ENCODE results near the gene PPP3CA. TPM values are rescaled to one million over a fixed set of nuclear protein-coding genes. Genes with fewer than 3 reads are reported as not detected.
A peak's percentile ranks its signal among the peaks of the same experiment; 100 is the strongest.

The PPP3CA gene
- total RNA-seq, result 10 to 100 TPM; 31.1 to 33.4 TPM

GRCh38 chr4:101347267-101347556 is at the start of gene PPP3CA:
Gene PPP3CA, minus strand, starts transcription at chr4:101347526.
- H3K27me3 Mint-ChIP-seq, result peaks cover 32% of the 10 kb centered on the region
- DNase-seq (no peak), ATAC-seq (ENCODE audit: low read depth) (no peak)
- peaks cover 6% of the 10 kb centered on the region for H3K36me3 Mint-ChIP-seq
- POLR2A ChIA-PET, result interaction anchor here (0.7 to 2.7 kb wide), 7 partner anchors 18 to 81 kb away, joined by 3 to 26 read pairs (median 4); no protein-coding TSS in a partner anchor
- peak within 1 kb of the TSS; percentile 95 for H3K27ac Mint-ChIP-seq
- H3K4me3 Mint-ChIP-seq, result peak within 1 kb of the TSS; percentile 95
- no peaks in the 10 kb centered on the region for H3K9me3 Mint-ChIP-seq
- H3K4me1 Mint-ChIP-seq, result peaks cover 18% of the 10 kb centered on the region

- H3K4me3 Mint-ChIP-seq, result no peak overlapping the region
- POLR2A ChIA-PET, result no interaction called here
- H3K4me1 Mint-ChIP-seq, result no peaks in the 10 kb centered on the region
- peaks cover 5% of the 10 kb centered on the region for H3K36me3 Mint-ChIP-seq
- H3K27ac Mint-ChIP-seq, result no peak overlapping the region
- peaks cover 4% of the 10 kb centered on the region for H3K9me3 Mint-ChIP-seq
- H3K27me3 Mint-ChIP-seq, result peaks cover 4% of the 10 kb centered on the region
- DNase-seq, result no peak
- no peak for ATAC-seq (ENCODE audit: low read depth)
Measured at GRCh38 chr4:101393256-101393655, 45.9 kb upstream of the PPP3CA start.

GRCh38 chr4:101370663-101371210 is 23.4 kb upstream of the PPP3CA start:
- Mint-ChIP-seq H3K36me3 (no peaks in the 10 kb centered on the region), H3K27ac (no peak overlapping the region), H3K4me1 (peaks cover 2% of the 10 kb centered on the region), H3K27me3 (peaks cover 19% of the 10 kb centered on the region), H3K9me3 (peaks cover 2% of the 10 kb centered on the region), H3K4me3 (no peak overlapping the region)
- DNase-seq (no peak), ATAC-seq (ENCODE audit: low read depth) (no peak)
- POLR2A ChIA-PET, result no interaction called here

- H3K36me3 Mint-ChIP-seq, result no peaks in the 10 kb centered on the region
- no peak overlapping the region for H3K4me3 Mint-ChIP-seq
- DNase-seq, result no peak
- no peak for ATAC-seq (ENCODE audit: low read depth)
- H3K4me1 Mint-ChIP-seq, result peaks cover 2% of the 10 kb centered on the region
- peaks cover under 1% of the 10 kb centered on the region for H3K9me3 Mint-ChIP-seq
- H3K27ac Mint-ChIP-seq, result no peak overlapping the region
- POLR2A ChIA-PET, result no interaction called here
- H3K27me3 Mint-ChIP-seq, result peaks cover 15% of the 10 kb centered on the region
Measured at GRCh38 chr4:101367201-101367600, 19.9 kb upstream of the PPP3CA start.

- POLR2A ChIA-PET, result no interaction called here
- ATAC-seq (ENCODE audit: low read depth), result no peak
Measured at GRCh38 chr4:101366331-101366730, 19.0 kb upstream of the PPP3CA start.

GRCh38 chr4:101357751-101358150 is 10.4 kb upstream of the PPP3CA start:
- POLR2A ChIA-PET, result no interaction called here
- peaks cover 25% of the 10 kb centered on the region for H3K27me3 Mint-ChIP-seq
- peaks cover 1% of the 10 kb centered on the region for H3K9me3 Mint-ChIP-seq
- no peak for DNase-seq
- ATAC-seq (ENCODE audit: low read depth), result no peak
- H3K4me1 Mint-ChIP-seq, result no peaks in the 10 kb centered on the region
- H3K36me3 Mint-ChIP-seq, result no peaks in the 10 kb centered on the region
- H3K4me3 Mint-ChIP-seq, result no peak overlapping the region
- no peak overlapping the region for H3K27ac Mint-ChIP-seq

More at GRCh38 chr4:101366331-101366730, 19.0 kb upstream of the PPP3CA start:
- Mint-ChIP-seq H3K9me3 (no peaks in the 10 kb centered on the region), H3K4me3 (no peak overlapping the region), H3K4me1 (peaks cover 2% of the 10 kb centered on the region), H3K36me3 (no peaks in the 10 kb centered on the region), H3K27me3 (peaks cover 14% of the 10 kb centered on the region), H3K27ac (no peak overlapping the region)
- DNase-seq, result no peak

- POLR2A ChIA-PET, result no interaction called here
- H3K9me3 Mint-ChIP-seq, result peaks cover 1% of the 10 kb centered on the region
- no peak overlapping the region for H3K27ac Mint-ChIP-seq
Measured at GRCh38 chr4:101356928-101357327, 9.6 kb upstream of the PPP3CA start.

GRCh38 chr4:101355767-101356702 is 8.7 kb upstream of the PPP3CA start:
- POLR2A ChIA-PET, result no interaction called here
- Mint-ChIP-seq H3K36me3 (no peaks in the 10 kb centered on the region), H3K9me3 (peaks cover 1% of the 10 kb centered on the region), H3K27ac (no peak overlapping the region), H3K4me3 (no peak overlapping the region), H3K27me3 (peaks cover 35% of the 10 kb centered on the region), H3K4me1 (no peaks in the 10 kb centered on the region)
- ATAC-seq (ENCODE audit: low read depth) (no peak), DNase-seq (no peak)

More at GRCh38 chr4:101356928-101357327, 9.6 kb upstream of the PPP3CA start:
- DNase-seq (no peak), ATAC-seq (ENCODE audit: low read depth) (no peak)
- Mint-ChIP-seq H3K4me1 (no peaks in the 10 kb centered on the region), H3K4me3 (no peak overlapping the region), H3K27me3 (peaks cover 28% of the 10 kb centered on the region), H3K36me3 (no peaks in the 10 kb centered on the region)

GRCh38 chr4:101355246-101355645 is 7.9 kb upstream of the PPP3CA start:
- H3K4me3 Mint-ChIP-seq, result no peak overlapping the region
- H3K9me3 Mint-ChIP-seq, result no peaks in the 10 kb centered on the region
- H3K27ac Mint-ChIP-seq, result no peak overlapping the region
- no peaks in the 10 kb centered on the region for H3K36me3 Mint-ChIP-seq
- DNase-seq (no peak), ATAC-seq (ENCODE audit: low read depth) (no peak)
- POLR2A ChIA-PET, result no interaction called here
- peaks cover 39% of the 10 kb centered on the region for H3K27me3 Mint-ChIP-seq
- H3K4me1 Mint-ChIP-seq, result no peaks in the 10 kb centered on the region

- POLR2A ChIA-PET, result no interaction called here
- peaks cover 2% of the 10 kb centered on the region for H3K36me3 Mint-ChIP-seq
- H3K4me3 Mint-ChIP-seq, result no peak overlapping the region
- ATAC-seq (ENCODE audit: low read depth), result no peak
- no peak overlapping the region for H3K27ac Mint-ChIP-seq
- peaks cover 10% of the 10 kb centered on the region for H3K4me1 Mint-ChIP-seq
- H3K27me3 Mint-ChIP-seq, result peaks cover 41% of the 10 kb centered on the region
- H3K9me3 Mint-ChIP-seq, result no peaks in the 10 kb centered on the region
- no peak for DNase-seq
Measured at GRCh38 chr4:101349801-101350064, 2.4 kb upstream of the PPP3CA start.

GRCh38 chr4:101348995-101349800 is 1.9 kb upstream of the PPP3CA start:
- no peak for DNase-seq
- H3K4me3 Mint-ChIP-seq, result peak overlapping the region; percentile 95
- H3K36me3 Mint-ChIP-seq, result peaks cover 2% of the 10 kb centered on the region
- H3K9me3 Mint-ChIP-seq, result no peaks in the 10 kb centered on the region
- H3K4me1 Mint-ChIP-seq, result peaks cover 14% of the 10 kb centered on the region
- H3K27ac Mint-ChIP-seq, result peak overlapping the region; percentile 20
- ATAC-seq (ENCODE audit: low read depth), result no peak
- POLR2A ChIA-PET, result no interaction called here
- H3K27me3 Mint-ChIP-seq, result peaks cover 36% of the 10 kb centered on the region

- no peaks in the 10 kb centered on the region for H3K9me3 Mint-ChIP-seq
- H3K27me3 Mint-ChIP-seq, result peaks cover 33% of the 10 kb centered on the region
- peak overlapping the region; percentile 93 for H3K27ac Mint-ChIP-seq
- H3K4me1 Mint-ChIP-seq, result peaks cover 17% of the 10 kb centered on the region
- ATAC-seq (ENCODE audit: low read depth) (no peak), DNase-seq (peak; percentile 70)
- peak overlapping the region; percentile 95 for H3K4me3 Mint-ChIP-seq
- H3K36me3 Mint-ChIP-seq, result peaks cover 2% of the 10 kb centered on the region
- POLR2A ChIA-PET, result interaction anchor here (1.2 to 2.7 kb wide), 4 partner anchors 21 to 70 kb away, joined by 3 to 26 read pairs (median 10); no protein-coding TSS in a partner anchor
Measured at GRCh38 chr4:101348367-101348827, 1.1 kb upstream of the PPP3CA start.

GRCh38 chr4:101347557-101348366 is 436 bp upstream of the PPP3CA start:
- H3K4me3 Mint-ChIP-seq, result peak overlapping the region; percentile 95
- H3K27me3 Mint-ChIP-seq, result peaks cover 33% of the 10 kb centered on the region
- peaks cover 4% of the 10 kb centered on the region for H3K36me3 Mint-ChIP-seq
- peaks cover 18% of the 10 kb centered on the region for H3K4me1 Mint-ChIP-seq
- ATAC-seq (ENCODE audit: low read depth) (peak; percentile 84), DNase-seq (peak; percentile 98)
- H3K27ac Mint-ChIP-seq, result peak overlapping the region; percentile 93
- no peaks in the 10 kb centered on the region for H3K9me3 Mint-ChIP-seq
- POLR2A ChIA-PET, result interaction anchor here (0.6 to 2.7 kb wide), 7 partner anchors 18 to 378 kb away, joined by 3 to 26 read pairs (median 4); no protein-coding TSS in a partner anchor

All from activated naive CD8-positive, alpha-beta T cell treated with anti-CD3 and anti-CD28 coated beads, Interleukin-2, amount 10 ng/mL, durations not matched to agents 7 days and 5 days (primary cell).